ENCODE results near the gene ARSD.

GRCh38 chrX:2888309-2888708 lies 40.8 kb downstream of the ARSD start:
- TF ChIP-seq, protein P1, sequence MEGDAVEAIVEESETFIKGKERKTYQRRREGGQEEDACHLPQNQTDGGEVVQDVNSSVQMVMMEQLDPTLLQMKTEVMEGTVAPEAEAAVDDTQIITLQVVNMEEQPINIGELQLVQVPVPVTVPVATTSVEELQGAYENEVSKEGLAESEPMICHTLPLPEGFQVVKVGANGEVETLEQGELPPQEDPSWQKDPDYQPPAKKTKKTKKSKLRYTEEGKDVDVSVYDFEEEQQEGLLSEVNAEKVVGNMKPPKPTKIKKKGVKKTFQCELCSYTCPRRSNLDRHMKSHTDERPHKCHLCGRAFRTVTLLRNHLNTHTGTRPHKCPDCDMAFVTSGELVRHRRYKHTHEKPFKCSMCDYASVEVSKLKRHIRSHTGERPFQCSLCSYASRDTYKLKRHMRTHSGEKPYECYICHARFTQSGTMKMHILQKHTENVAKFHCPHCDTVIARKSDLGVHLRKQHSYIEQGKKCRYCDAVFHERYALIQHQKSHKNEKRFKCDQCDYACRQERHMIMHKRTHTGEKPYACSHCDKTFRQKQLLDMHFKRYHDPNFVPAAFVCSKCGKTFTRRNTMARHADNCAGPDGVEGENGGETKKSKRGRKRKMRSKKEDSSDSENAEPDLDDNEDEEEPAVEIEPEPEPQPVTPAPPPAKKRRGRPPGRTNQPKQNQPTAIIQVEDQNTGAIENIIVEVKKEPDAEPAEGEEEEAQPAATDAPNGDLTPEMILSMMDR (conservative IDR thresholded peaks at IDR 0.05), result no peak
- TF ChIP-seq ZFX (IDR thresholded peaks at IDR 0.05), result no peak

Measured in C4-2B (cell line).